IMR-90 (cell line): ENCODE data around the gene MUC20. TPM values are rescaled to one million over a fixed set of nuclear protein-coding genes. Genes with fewer than 3 reads are reported as not detected.

ENCODE experiments used
- ATAC-seq: fragments of 200-7000 bp; cut with Tn5 transposase; 2 replicates; pipeline ENCODE4 v1.9.1; 2020; ENCODE audit warnings: low read depth, mild to moderate bottlenecking, moderate library complexity
- BruUV-seq: library from RNA; stranded (reverse); fragments of 400-500 nt; replicated peaks from 2 replicates; lab custom pipeline; 2021; lab: Mats Ljungman, UMichigan
- CTCF ChIA-PET: fragments of 300-600 bp; formaldehyde crosslinking; extraction: SDS; loops from one replicate; lab custom pipeline; 2021; ENCODE audit warnings: antibody characterized with exemption; lab: Yijun Ruan, JAX
- POLR2A ChIA-PET: fragments of 300-600 bp; sonication (Branson Sonifier 250); formaldehyde crosslinking; loops from one replicate; lab custom pipeline; 2022; ENCODE audit warnings: antibody characterized with exemption; ENCODE audit not compliant: unreplicated experiment; lab: Charles Lee
- DNase-seq: peaks from one replicate; pipeline ENCODE4 v3.0.0; 2013
- H2AFZ ChIP-seq: replicated peaks from 2 replicates; pipeline ENCODE3; 2013; ENCODE audit warnings: low read length, mild to moderate bottlenecking; ENCODE audit not compliant: poor library complexity
- H2AK5ac ChIP-seq: 2 replicates; pipeline ENCODE4 v1.6.1; 2013; ENCODE audit warnings: low read depth, low read length, inconsistent platforms
- H2AK9ac ChIP-seq: replicated peaks from 2 replicates; pipeline ENCODE3; 2013; ENCODE audit warnings: mild to moderate bottlenecking, low read depth, low read length, moderate library complexity; ENCODE audit not compliant: poor library complexity
- H2BK120ac ChIP-seq: 2 replicates; pipeline ENCODE4 v1.6.1; 2013; ENCODE audit warnings: low read depth, low read length, inconsistent platforms
- H2BK15ac ChIP-seq: 3 replicates; pipeline ENCODE4 v1.6.1; 2013; ENCODE audit warnings: low read depth, low read length, inconsistent platforms
- H2BK20ac ChIP-seq: 2 replicates; pipeline ENCODE4 v1.6.1; 2013; ENCODE audit warnings: low read depth, mild to moderate bottlenecking, inconsistent platforms, low read length, moderate library complexity
- H2BK5ac ChIP-seq: 2 replicates; pipeline ENCODE4 v1.6.1; 2013; ENCODE audit warnings: mild to moderate bottlenecking, low read depth, low read length, inconsistent platforms; ENCODE audit not compliant: poor library complexity, severe bottlenecking
- H3K14ac ChIP-seq: replicated peaks from 2 replicates; pipeline ENCODE4 v1.6.1; 2013; ENCODE audit warnings: low read depth, low read length, inconsistent platforms
- H3K18ac ChIP-seq: 2 replicates; pipeline ENCODE4 v1.6.1; 2013; ENCODE audit warnings: low read depth, low read length, control low read depth
- H3K23ac ChIP-seq: 2 replicates; pipeline ENCODE4 v1.6.1; 2013; ENCODE audit warnings: low read depth, low read length, inconsistent platforms
- H3K27ac ChIP-seq: 2 replicates; pipeline ENCODE4 v1.5.1; 2013; ENCODE audit warnings: mild to moderate bottlenecking, control low read depth, low read length; ENCODE audit not compliant: insufficient read depth
- H3K27me3 ChIP-seq: 2 replicates; pipeline ENCODE4 v1.6.1; 2013; ENCODE audit warnings: low read length; ENCODE audit not compliant: control insufficient read depth, insufficient read depth
- H3K36me3 ChIP-seq: 2 replicates; pipeline ENCODE4 v1.6.1; 2013; ENCODE audit warnings: low read length, mixed read lengths; ENCODE audit not compliant: control insufficient read depth, insufficient read depth
- H3K4ac ChIP-seq: 2 replicates; pipeline ENCODE4 v1.6.1; 2013; ENCODE audit warnings: low read depth, low read length, inconsistent platforms
- H3K4me1 ChIP-seq: 2 replicates; pipeline ENCODE4 v1.6.1; 2013; ENCODE audit warnings: low read length, mixed read lengths; ENCODE audit not compliant: control insufficient read depth, insufficient read depth
- H3K4me2 ChIP-seq: 2 replicates; pipeline ENCODE4 v1.6.1; 2013; ENCODE audit warnings: low read depth, mild to moderate bottlenecking, control low read depth, low read length, moderate library complexity
- H3K4me3 ChIP-seq: 2 replicates; pipeline ENCODE4 v1.5.1; 2013; ENCODE audit warnings: low read depth, mild to moderate bottlenecking, control low read depth, low read length, moderate library complexity; ENCODE audit not compliant: insufficient read depth
- H3K56ac ChIP-seq: 2 replicates; pipeline ENCODE4 v1.6.1; 2013; ENCODE audit warnings: low read length, inconsistent platforms; ENCODE audit not compliant: insufficient read depth; ENCODE audit errors: extremely low read depth
- H3K79me1 ChIP-seq, 2 experiments: 2 replicates each; pipeline ENCODE4 v1.6.1; 2013; ENCODE audit warnings: low read length in 2 of 2, inconsistent platforms in 1 of 2, low read depth in 1 of 2
- H3K9ac ChIP-seq: 2 replicates; pipeline ENCODE4 v1.6.1; 2013; ENCODE audit warnings: low read depth, low read length, control low read depth
- H3K9me1 ChIP-seq: 2 replicates; pipeline ENCODE4 v1.6.1; 2013; ENCODE audit warnings: low read length, inconsistent platforms; ENCODE audit not compliant: insufficient read depth
- H3K9me3 ChIP-seq: 2 replicates; pipeline ENCODE4 v1.6.1; 2013; ENCODE audit warnings: low read length; ENCODE audit not compliant: control insufficient read depth, insufficient read depth
- H4K20me1 ChIP-seq: 2 replicates; pipeline ENCODE4 v1.6.1; 2013; ENCODE audit warnings: low read length, inconsistent platforms; ENCODE audit not compliant: insufficient read depth
- H4K5ac ChIP-seq: 2 replicates; pipeline ENCODE4 v1.6.1; 2013; ENCODE audit warnings: mild to moderate bottlenecking, low read depth, low read length, control low read depth
- H4K8ac ChIP-seq, 2 experiments: 2 replicates each; pipeline ENCODE4 v1.6.1; 2013; ENCODE audit warnings: low read depth in 2 of 2, low read length in 2 of 2, control low read depth in 1 of 2, inconsistent platforms in 1 of 2
- H4K91ac ChIP-seq: 2 replicates; pipeline ENCODE4 v1.6.1; 2013; ENCODE audit warnings: low read depth, low read length, inconsistent platforms; ENCODE audit not compliant: insufficient read depth
- RCOR1 ChIP-seq: IDR thresholded peaks from 2 replicates; pipeline ENCODE4 v1.6.1; 2012; ENCODE audit warnings: mild to moderate bottlenecking, low read length, improper control_type of control experiment; ENCODE audit not compliant: insufficient replicate concordance
- RFX5 ChIP-seq: IDR thresholded peaks from 2 replicates; pipeline ENCODE4 v1.8.0; 2012; ENCODE audit warnings: low read depth, mild to moderate bottlenecking, low read length, moderate library complexity
- WGBS, 2 experiments: methylation state at CpG; one replicate each; pipeline versions ENCODE4 v1.1.5 to v1.1.7; 2013; ENCODE audit warnings: missing lambda C conversion rate in 2 of 2; ENCODE audit not compliant: insufficient read length in 1 of 2; ENCODE audit errors: extremely low coverage in 2 of 2; 5-methylcytosine and 5-hydroxymethylcytosine counted together
- dilution Hi-C: fragments of 300-500 bp; cut with HindIII; formaldehyde crosslinking; loops from one replicate; pipeline ENCODE4 v1.14.3; 2018; ENCODE audit warnings: low sequenced_read_pairs; ENCODE audit not compliant: unreplicated experiment
- in situ Hi-C: fragments of 300-500 bp; cut with MboI; formaldehyde crosslinking; loops from 3 replicates; pipeline ENCODE4 v1.14.3; 2019; ENCODE audit warnings: low sequenced_read_pairs, inconsistent platforms, mixed read lengths
- intact Hi-C: fragments of 100-400 bp; cut with micrococcal nuclease; formaldehyde crosslinking; loops from 2 replicates; pipeline ENCODE4 v1.10.0; 2022
- polyA plus RNA-seq, 3 experiments: library from polyadenylated mRNA; depleted of rRNA; stranded (reverse); fragments of >200 nt; gene quantifications; 2 replicates each; pipeline ENCODE4 v1.2.3, GENCODE V29; 2012; ENCODE audit warnings: low replicate concordance in 1 of 3
- total RNA-seq: library from RNA; depleted of rRNA; stranded (reverse); fragments of >200 nt; gene quantifications from 2 replicates; pipeline ENCODE4 v1.2.3, GENCODE V29; 2012

The MUC20 gene
- total and polyA plus RNA-seq, 2 of the 4 experiments (the other 2 are of a cell fraction), result 0.12 TPM; not detected in 1

DNA sequence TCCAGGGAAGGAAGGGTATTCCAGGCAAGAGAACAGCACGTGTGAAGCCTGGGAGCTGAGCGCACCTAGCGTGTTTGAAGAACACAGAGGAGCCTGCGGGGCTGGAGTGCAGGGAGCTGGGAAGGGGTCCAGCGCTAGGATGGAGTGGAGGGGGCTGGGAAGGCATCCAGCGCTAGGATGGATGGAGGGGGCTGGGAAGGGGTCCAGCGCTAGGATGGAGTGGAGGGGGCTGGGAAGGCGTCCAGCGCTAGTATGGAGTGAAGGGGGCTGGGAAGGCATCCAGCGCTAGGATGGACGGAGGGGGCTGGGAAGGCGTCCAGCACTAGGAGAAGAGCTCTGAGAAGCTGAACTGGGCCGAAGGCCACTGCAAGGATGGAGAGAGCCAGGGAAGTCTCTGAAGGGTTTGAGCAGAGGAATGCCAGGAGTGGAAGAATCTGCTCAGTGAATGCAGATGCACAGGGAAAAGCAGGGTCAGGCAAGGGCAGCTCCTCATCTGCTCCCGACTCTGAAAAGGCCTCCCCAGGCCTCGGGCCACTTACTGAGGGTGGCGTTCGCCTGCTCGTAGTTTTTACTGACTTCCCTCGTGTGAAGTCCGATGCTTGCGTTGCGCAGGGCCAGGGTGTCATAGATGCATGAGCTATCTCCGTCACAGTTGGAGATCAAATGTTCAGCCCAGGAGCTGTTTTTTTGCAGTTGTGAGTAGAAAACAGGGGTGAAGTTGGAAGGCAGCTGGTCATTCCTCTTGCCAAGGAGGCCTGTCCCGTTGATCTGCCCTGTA, 39.8 kb downstream of the MUC20 start:
- no peak overlapping the region for H2BK120ac ChIP-seq
- no peak overlapping the region for H2BK15ac ChIP-seq
- no peaks in the 10 kb centered on the region for H3K9me1 ChIP-seq
- in situ Hi-C loops (no loop called here), intact Hi-C loops (no loop called here), dilution Hi-C loops (no loop called here)
- H3K4me3 ChIP-seq, result no peak overlapping the region
- BruUV-seq, result no TSS peak
- H2AK9ac ChIP-seq, result no peak overlapping the region
- H2BK5ac ChIP-seq, result no peak overlapping the region
- no peak overlapping the region for H3K56ac ChIP-seq
- H4K8ac ChIP-seq, result no peak overlapping the region
- no peak overlapping the region for H3K14ac ChIP-seq
- H3K79me1 ChIP-seq, result no peaks in the 10 kb centered on the region
- no peak overlapping the region for H2AK5ac ChIP-seq
- no peaks in the 10 kb centered on the region for H3K9me3 ChIP-seq
- H3K18ac ChIP-seq, result no peak overlapping the region
- H4K20me1 ChIP-seq, result no peaks in the 10 kb centered on the region
- H4K91ac ChIP-seq, result no peak overlapping the region
- H3K36me3 ChIP-seq, result no peaks in the 10 kb centered on the region
- H3K9ac ChIP-seq, result no peak overlapping the region
- ChIA-PET CTCF (no interaction called here), POLR2A (no interaction called here)
- H3K4ac ChIP-seq, result no peak overlapping the region
- H2AFZ ChIP-seq, result no peak overlapping the region
- no peak overlapping the region for H2BK20ac ChIP-seq
- DNase-seq (no peak), ATAC-seq (no peak)
- H3K23ac ChIP-seq, result no peak overlapping the region
- H3K27ac ChIP-seq, result no peak overlapping the region
- H3K4me2 ChIP-seq, result no peak overlapping the region
- no peaks in the 10 kb centered on the region for H3K4me1 ChIP-seq
- H3K27me3 ChIP-seq, result peaks cover 77% of the 10 kb centered on the region
- no peak for TF ChIP-seq RCOR1
- TF ChIP-seq RFX5, result no peak
- no peak overlapping the region for H4K5ac ChIP-seq
- WGBS, 2 experiments, result 16% methylated on average over 16 of the region's 24 CpGs; no CpG with 5 or more reads in 1 of the 2 experiments
